DMS153 treated with DMSO at 0.1 percent for 48 hours (cell line): Measurements from ENCODE around the gene SERPINA6.
"Not testable (repeated sequence)": the region's sequence is repeated elsewhere in the genome, so short reads cannot be mapped to it uniquely, and the experiment has no call there.

Experiments
- DNase-seq: peaks from one replicate; lab custom pipeline; 2025; ENCODE audit not compliant: unreplicated experiment; lab: John Stamatoyannopoulos, UW

Gene SERPINA6

DNA sequence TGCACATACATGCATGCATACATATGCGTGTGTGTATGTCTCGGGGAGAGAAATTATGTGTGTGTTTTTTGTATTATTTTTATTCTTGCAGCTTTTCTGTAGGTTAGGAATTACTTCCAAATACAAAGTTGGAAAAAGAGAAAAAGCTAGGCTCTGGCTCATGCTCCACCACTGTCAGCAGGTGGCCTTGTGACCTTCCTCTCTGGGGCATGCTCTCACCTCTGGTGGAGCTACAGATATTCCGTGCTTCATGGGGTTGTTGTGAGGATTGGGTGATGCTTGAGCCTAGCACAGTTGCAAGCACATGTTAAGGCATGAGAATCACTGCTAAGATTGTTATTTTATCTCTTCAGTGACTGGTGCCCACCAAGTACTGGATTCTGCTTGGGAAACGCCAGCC is 6.7 kb upstream of the SERPINA6 start:
- DNase-seq: no peak

DNA sequence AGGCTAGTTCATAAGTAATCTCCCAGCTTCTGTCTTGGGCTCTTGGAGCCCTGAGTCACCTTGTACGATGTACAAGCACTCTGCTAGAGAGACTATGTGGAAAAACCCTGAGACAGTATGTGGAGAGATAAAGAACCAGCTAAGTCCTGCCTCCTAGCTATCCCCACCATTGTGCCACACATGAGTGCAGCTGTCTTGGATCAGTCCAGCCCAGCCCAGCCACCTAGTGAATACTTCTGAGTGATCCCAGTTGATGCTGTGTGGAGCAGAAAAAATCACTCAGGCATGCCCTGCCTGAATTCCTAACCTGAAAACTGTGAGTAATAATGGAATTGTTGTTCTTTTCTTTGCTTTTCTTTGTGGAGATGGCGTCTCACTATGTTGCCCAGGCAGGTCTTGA is 5.1 kb upstream of the SERPINA6 start:
- no peak for DNase-seq

DNA sequence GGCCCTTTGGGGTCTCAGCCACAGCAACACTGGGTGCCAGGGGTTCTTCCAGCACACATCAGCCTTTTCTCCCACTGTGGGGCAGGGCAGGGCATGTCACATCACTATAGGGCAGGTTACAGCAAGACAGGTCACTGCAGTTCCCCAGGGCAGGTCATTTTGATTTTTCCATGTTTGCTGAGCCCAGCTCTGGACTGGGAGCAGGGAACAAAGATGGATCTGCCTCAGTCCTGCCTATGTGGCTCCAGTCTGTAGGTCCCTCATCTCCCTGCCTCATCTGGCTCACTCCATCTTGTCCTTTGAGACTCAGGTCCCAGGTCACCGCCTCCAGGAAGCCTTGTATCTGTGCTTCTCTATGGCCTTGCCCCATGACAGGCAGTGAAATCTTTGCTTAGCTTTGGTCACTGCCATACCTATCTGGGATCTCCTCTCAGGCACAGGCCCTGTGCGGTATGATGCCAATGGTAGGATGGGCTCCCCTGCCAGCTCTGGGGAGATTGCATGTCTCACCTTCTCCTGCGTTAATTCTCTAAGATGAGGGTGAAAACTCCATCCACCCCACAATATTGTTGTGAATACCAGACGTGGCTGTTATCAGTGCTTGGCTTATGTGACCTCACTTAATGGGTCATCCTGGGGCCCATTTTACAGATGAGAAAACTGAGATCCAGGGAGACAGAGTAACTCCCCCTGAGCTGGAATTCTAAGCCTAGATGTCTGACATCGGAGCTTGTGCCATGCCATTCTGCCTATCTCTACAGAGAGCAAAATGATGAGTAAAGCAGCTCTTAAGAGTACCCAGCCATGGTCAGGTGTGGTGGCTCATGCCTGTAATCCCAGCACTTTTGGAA is 1.5 kb downstream of the SERPINA6 start:
- DNase-seq: no peak

- no peak for DNase-seq
Measured at GRCh38 chr14:94320243-94320642, 2.9 kb downstream of the SERPINA6 start.

- DNase-seq: no peak
Measured at GRCh38 chr14:94317259-94317658, 5.9 kb downstream of the SERPINA6 start.

DNA sequence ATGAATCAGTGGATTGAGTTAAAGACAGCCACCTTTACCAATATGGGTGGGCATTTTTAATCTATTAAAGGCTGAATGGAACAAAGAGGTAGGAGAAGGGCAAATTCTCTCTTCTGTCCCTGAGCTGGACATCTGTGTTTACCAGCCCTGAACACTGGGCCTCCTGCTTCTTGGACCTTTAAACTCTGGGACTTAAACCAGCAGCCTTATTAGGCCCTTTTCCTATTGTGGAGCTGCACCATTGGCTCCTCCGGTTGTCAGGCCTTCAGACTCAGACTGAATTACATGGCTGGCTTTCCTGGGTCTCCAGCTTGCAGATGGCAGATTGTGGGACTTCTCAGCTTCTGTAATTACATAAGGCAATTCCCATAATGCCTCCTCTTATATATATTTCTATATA is 6.4 kb downstream of the SERPINA6 start:
- no peak for DNase-seq

DNA sequence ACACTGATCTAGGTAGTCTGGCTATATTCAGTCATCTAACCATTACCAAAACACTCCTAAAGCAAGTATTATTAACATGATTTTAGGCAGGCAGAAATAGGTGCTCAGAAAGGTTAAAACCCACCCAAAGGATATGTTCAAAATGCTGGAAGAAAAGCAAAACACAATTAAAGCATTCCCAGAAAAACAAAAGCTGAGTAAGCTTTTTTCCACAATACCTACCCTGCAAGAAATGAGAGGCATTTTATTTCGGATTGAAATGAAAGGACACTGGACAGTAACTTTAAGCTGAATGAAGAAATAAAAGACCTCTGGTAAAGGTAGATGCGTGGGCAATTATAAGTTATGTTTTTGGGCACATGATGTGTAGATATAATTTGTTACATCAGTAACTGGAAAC is 8.2 kb downstream of the SERPINA6 start:
- DNase-seq: no peak

GRCh38 chr14:94313991-94314655 is 9.0 kb downstream of the SERPINA6 start:
- no peak for DNase-seq

DNA sequence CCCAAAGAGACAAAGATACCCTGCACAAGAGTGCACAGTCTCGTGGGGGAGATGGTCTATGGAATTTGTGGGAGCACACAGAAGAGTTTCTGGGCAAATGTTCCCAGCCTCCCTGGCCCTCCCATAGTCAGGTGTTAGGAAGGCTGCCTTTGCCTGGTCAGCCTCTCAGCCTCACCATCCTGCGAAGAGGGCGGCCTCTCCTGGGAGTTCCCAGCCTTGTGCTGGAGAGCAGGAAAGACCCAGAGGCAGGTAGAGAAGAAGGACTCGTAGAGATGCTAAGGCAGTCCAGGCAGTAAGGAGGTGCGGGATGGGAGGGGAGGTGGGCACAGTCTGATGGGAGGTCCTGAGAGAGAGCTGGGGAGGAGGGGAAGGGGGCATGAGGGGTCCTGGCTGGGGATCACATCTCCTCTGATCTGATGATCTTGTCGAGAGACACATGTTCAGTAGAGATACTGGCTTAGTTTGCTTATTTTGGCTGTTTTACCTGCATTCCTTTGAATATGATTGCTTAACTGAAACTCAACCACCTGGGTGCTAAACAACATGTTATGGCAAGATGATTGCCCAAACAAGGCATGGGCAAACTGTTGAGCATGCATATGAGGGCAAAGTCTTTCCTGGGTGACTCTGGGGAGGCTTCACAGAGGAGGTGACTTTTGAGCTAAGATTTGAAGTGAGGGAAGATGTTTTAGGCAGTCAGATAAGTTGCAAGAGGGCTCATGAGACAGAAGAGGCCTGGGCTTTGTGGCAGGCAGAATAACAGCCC is 10.5 kb downstream of the SERPINA6 start:
- DNase-seq: no peak

DNA sequence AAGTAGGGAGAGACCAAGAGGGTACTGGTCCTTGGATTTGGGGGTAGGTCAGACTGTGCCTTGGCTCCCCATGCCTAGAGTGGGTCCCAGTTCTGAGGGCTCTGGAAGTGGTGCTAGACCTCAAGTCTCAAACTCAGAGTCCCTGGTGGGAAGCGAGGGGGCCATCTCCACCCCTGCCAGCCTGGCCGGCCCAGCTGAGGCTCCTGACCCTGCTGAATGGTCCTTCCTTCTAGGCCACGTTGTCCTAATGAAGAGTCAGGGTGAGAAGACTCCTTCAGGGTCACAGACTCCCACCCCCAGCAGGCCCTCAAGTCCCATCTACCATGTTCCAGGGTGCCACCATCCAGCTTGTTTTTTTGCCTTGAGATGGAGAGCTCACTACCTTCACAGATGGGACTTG is 12.9 kb downstream of the SERPINA6 start:
- DNase-seq: no peak

DNA sequence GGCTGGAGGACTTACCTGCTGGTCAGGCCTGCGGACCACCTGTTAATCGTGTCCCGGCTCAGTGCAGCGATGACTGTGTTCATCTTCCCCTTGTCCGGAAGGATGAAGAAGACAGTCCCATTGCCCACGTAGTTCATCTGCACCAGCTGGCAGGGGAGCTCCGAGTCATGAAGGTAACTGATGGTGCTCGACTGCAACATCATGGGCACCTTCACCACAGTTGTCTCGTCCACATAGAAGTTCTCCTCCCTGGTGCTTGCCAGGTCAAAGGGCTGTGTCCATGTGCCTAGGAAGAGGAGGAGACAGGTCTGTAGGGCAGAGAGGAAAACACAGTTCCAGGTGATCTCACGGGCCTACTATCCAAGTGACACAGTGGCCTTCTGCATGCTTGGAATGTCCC is 13.4 kb downstream of the SERPINA6 start:
- no peak for DNase-seq

GRCh38 chr14:94307410-94307992 is 15.6 kb downstream of the SERPINA6 start:
- DNase-seq: no peak

GRCh38 chr14:94306047-94306978 is 16.8 kb downstream of the SERPINA6 start:
- no peak for DNase-seq

DNA sequence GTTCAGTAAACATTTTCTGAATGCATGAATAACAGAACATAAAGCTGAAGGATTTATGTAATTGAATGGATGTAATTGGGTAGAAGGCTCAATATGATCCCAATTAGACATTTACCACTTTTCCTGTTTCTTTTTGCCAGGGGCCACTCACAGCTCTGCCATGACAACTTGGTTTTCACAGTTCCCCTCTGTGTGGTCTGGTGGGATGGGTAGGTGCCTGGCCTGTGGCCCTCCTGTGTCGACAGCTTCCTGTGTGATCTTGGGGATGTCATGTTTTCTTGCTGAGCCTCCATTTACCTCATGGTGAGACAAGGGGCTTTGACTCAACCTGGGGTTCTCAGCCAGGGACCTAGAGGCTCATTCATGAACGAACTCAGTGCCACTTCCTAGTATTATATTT is 17.5 kb downstream of the SERPINA6 start:
- no peak for DNase-seq

DNA sequence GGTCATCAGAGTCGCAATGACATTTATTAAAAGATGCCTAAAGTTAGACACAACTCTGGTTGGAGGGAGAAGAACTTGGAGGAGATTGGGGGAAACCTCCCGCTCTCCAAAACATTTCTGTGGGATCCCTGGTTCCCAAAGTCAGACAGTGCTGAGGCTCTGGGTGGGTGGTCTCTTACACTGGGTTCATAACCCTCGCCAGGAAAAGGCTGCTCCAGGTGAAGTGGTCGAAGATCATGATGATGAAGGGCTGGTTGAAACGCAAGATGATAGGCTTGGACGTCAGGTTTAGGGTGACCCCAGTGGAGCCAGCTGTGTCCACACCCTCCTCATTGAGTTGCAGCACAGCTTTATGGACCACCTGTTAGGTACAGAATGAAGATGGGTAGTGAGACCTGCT is 18.9 kb downstream of the SERPINA6 start:
- no peak for DNase-seq

DNA sequence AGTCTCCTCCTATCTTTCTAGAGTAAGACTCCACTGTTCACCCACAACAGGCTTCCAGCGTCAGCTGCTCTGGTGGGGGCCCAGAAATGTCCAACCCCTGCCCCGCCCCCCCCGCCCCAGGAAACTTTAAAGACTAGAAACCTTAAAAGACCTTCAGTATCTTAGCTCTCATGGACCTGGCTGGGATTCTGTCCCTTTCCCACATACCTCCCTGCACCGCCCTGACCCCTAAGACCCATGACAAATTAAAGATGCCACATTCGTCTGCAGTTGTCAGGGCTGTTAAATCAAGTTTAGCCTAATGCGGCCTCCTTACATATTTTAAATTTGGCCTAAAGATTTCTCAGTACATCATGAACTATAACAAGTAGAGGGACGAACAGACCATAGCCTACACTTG is 20.0 kb downstream of the SERPINA6 start:
- no peak for DNase-seq

DNA sequence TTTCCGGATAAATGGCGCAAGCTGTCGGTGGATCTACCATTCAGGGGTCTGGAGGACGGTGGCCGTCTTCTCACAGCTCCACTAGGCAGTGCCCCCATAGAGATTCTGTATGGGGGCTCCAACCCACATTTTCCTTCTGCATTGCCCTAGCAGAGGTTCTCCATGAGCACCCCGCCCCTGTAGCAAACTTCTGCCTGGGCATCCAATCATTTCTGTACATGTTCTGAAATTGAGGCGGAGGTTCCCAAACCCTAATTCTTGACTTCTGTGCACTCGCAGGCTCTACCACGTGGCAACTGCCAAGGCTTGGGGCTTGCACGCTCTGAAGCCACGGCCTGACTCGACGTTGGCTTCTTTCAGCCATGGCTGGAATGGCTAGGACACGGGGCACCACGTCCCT is 25.0 kb downstream of the SERPINA6 start:
- DNase-seq: no peak

GRCh38 chr14:94296181-94296545 is 27.0 kb downstream of the SERPINA6 start:
- DNase-seq: not testable (repeated sequence)

- DNase-seq: no peak
Measured at GRCh38 chr14:94295360-94296180, 27.6 kb downstream of the SERPINA6 start.

DNA sequence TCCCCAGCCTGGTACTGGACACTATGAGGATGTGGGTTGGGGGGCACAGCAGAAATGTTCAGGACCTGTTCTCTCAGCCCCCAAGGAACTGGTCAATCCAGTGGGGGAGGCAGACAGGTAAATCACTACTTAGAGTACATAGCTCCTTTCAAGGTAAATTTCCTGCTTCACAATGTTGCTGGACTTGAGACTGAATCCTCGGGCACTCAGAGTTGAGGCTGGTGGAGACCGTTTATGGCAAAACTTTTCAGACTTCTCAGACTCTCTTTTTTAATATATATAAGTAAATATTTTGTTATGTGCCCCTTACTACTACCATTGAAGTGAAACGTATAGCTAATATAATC is 29.6 kb downstream of the SERPINA6 start:
- no peak for DNase-seq
